Stimulated activated CD4-positive, alpha-beta T cell treated with anti-CD3 and anti-CD28 coated beads, Interleukin-15, amount 100 ng/mL, for 24 hours (primary cell): Measurements from ENCODE around the gene AMN.
"Not testable (repeated sequence)": the region's sequence is repeated elsewhere in the genome, so short reads cannot be mapped to it uniquely, and the experiment has no call there.

Experiments used
- DNase-seq: peaks from one replicate; pipeline ENCODE4 v3.0.0-alpha.2; 2020

Gene AMN

DNA sequence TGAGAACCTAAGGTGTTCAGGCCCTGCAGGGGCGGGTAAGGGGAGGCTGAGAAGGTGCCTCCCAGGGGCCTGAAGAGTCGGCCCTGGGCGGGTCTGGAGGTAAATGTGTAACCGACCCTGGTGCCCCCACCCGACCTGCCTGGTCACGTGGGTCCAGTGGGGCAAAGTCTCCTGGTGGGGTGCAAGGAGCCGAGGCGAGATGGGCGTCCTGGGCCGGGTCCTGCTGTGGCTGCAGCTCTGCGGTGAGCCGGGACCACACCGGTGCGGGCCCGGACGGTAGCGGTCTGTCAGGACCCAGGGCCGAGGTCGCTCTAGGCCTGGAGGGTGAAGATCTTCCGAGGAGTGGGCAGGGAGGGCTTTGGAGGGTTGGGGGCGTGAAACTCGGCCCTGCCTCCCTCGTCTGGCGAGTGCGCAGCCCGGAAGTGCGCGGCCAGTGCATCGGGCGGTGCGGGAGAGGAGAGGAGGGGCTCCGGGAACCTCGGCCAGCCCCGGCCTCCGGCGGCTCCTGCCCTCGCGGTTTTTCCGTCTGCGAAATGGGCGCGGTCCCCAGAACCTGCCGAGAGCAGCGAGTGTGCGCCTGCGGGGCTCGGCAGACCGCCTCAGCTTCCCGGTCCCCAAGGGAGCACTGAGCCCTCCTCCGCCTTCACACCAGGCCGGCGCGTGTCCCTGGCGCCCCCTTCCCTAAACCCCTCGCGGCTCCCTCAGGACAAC, at the start of gene AMN:
Gene AMN (plus strand): TSS at position 174 of the 711 bp plus-strand sequence. CDS start 26 bp downstream, at position 200.
- peak; percentile 47 for DNase-seq

DNA sequence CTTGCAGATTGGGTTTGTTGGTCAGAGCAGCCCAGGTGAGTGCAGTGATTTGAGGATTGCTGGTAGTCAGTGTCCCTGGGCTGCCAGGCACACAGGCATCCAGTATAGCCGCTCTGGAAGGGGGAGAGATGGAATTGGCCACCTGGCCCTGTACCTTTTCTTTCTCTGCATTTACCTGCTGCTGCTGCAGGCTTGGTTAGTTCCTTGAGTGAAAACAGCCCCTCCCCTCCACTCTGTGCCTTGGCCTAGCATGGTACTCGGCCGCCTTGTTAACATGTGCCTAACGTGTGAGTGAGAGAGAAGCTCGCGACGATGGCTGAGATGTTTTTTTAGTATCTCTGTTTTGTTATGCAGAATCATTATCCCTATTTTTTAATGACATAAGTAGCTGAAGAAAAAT, 49.3 kb upstream of the AMN start:
- DNase-seq: no peak

DNA sequence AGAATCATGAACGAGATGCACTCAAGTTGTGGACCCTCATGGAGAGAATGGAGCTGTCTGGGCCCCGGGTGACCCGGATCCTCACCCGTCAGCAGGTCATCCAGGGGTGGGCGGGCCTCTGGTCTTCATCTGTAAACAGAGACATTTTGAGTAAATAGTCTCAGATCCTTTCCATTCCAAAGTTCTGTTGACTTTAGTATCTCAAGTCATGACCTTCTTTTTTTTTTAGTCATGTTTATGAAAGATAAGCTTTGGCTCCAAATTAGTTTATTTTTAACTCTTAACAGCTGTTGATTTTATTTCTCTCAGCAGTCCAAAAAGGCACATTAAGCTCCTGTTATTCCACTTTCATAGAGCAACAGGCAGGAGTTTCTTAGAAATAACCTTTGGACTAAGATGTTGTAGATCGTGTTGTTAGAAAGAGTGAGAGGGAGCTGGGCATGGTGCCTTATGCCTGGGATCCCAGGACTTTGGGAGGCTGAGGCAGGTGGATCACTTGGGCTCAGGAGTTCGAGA, 48.9 kb upstream of the AMN start:
- no peak for DNase-seq

DNA sequence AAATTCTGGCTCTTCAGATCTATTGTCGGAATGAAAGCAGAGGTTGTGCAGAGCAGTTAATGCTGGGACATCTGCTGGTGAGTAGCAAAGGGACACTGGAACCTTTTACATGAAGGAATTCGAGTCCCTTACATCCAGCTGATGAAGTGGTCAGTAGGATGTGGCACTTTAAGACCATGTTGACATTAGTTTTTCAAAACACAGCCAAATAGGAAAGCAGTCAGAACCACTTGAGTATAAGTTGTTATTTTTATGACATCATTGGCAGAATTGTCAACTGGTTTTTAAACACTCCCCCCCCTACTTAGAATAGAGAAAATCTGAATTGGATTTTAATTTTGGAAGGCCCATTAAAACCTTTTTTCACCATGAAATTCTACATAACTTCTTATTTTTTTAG, 46.8 kb upstream of the AMN start:
- no peak for DNase-seq

DNA sequence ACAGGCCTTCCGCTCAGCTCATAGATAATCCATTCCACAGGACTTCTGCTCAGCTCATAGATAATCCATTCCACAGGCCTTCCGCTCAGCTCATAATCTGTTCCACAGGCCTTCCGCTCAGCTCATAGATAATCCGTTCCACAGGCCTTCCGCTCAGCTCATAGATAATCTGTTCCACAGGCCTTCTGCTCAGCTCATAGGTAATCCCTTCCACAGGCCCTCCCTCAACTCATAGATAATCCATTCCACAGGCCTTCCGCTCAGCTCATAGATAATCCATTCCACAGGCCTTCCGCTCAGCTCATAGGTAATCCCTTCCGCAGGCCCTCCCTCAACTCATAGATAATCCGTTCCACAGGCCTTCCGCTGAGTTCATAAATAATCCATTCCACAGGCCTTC, 45.0 kb upstream of the AMN start:
- DNase-seq: not testable (repeated sequence)

DNA sequence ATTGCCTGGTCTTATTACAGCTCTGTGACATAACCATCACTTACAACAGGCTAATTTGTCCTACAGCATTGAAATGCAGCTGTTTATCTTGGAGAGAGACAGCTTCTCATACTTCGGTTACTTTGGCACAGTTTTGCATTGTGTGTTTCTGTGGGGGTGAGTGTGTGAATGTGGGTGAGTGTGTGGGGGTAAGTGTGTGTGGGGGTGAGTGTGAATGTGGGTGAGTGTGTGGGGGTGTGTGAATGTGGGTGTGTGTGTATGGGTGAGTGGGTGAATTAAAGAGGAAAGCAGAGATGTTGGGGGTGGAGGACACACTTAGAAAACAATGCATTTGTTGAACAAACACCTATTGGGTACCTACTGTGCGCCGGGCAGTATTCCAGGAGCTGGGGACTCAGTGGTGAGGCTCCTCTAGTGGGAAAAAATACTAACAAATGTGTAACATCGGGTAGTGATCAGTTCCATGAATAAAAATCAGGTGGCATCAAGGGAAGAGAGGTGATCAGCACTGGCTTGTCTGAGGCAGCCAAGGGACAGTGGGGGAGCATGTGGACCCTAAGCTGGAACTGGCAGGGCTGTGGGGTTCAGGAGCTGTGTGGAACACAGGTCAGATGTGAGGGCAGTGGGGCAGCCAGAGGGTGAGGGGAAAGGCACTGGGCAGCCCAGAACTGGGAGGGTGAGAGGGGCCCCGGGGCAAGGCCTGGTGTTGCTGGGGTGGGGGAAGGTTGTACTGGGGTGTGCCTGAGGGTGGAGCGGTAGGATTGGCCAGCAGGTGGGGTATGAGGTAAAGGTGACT, 44.1 kb upstream of the AMN start:
- DNase-seq: no peak

DNA sequence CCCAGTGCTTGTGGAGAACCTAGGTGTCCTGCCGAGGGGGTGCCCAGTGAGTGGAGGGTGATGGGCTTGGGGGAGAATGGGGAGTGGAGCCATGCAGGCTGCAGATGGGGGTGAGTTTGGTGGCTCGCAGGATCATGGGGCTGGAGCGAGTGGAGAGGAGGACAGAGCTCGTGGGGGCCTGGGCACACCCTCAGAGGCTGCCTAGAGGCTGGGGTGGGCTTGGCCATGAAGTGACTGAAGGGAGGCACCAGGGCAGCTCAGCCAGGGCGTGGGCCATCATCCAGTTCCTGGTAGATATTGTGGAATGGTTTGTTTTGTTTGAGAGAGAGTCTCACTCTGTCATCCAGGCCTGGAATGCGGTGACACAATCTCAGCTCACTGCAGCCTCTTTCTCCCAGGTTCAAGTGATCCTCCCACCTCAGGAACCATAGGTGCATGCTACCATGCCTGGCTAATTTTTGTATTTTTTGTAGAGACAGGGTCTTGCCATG, 43.4 kb upstream of the AMN start:
- DNase-seq: no peak

DNA sequence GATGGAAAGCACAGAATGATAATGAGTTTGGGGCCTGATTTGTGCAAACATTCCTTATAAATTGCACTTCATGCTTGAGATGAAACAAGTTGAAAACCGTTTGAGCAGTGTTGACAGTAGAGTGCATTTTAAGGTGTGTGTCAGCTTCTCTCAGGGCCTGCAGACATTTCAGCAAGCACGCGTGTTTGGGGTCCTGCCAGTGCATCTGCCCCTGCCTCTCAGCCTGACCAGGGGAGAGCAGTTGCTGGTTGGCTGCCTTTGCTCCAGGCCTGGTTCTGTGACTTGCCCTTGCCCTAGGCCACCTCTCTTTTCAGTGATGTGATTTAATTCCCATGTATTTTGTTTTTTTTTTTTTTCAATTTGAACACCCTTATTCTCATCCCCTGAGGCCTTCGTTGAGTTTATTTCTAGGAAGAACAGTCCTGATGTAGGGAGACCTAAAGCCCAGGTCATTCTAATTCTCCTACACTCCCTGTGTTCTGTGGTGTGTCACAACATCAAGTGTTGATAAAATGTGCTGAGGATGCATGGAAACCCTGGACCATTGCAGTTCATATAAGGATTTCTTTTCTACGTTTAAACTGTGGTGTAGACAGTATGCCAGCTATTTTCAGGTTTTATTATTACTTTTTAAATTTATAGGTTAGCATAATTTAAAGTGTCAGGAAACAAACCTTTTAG, 40.1 kb upstream of the AMN start:
- no peak for DNase-seq

DNA sequence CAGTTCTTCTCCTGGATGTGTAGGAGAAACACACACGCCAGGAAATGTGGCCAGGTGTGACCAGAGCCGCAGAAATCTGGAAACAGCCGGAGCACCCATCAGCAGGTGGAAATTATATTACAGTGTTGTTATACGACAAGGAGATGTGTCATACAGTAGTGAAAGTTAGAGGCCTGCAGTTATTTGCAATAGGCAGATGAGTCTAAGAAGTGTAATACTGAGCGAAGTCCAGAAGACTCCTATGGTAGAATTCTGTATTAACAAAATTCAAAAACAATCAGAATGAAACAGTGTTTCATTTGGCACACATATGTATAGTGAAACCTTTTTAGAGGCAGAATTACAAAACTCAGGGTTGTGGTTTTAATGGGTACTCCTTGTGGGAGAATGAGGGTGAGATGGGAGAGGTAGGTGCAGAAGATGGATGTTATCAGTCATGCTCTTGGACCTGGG, 39.3 kb upstream of the AMN start:
- peak; percentile 29 for DNase-seq

DNA sequence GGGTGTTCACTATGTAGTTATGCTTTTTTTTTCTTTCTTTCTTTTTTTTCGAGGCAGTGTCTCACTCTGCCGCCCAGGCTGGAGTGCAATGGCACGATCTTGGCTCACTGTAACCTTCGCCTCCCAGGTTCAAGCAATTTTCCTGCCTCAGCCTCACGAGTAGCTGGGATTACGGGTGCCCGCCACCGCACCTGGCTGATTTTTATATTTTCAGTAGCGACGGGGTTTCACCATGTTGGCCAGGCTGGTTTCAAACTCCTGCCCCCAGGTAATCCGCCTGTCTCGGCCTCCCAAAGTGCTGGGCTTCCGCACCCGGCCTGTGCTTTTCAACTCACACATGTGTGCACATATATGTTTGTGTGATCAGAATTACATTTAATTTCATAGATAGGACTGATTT, 38.9 kb upstream of the AMN start:
- no peak for DNase-seq

DNA sequence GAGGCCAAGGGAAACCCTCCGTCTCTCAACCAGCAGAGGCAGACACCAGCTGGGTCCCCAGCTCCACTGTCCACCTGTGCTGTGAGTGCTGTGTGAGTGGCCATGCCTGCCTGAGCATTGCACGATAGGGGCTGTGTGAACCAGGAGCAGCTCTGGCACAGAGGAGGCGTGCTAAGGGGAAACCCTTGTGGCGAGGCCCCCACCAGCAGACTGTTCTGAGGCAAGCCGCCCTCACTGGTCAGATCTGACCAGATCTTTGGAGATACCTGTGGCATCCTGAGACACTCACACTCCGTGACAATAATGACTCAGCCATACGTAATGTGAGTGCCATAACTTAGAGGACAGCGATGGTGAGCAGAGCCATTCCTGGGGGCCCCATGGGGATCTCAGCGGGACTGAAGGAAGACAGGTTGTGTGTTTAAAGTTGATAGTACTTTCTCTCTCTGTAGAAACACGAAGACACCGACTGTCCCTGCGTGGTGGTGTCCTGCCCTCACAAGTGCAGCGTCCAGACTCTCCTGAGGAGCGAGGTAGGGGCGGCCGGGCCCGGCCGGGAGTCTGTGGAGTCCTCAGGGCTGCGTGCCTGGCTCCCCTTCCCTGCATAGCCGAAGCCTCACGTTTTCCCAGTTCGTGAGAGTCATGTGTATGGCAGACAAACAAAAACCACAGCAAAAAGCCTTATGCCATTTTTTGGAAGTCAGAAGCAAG, 36.6 kb upstream of the AMN start:
- no peak for DNase-seq

DNA sequence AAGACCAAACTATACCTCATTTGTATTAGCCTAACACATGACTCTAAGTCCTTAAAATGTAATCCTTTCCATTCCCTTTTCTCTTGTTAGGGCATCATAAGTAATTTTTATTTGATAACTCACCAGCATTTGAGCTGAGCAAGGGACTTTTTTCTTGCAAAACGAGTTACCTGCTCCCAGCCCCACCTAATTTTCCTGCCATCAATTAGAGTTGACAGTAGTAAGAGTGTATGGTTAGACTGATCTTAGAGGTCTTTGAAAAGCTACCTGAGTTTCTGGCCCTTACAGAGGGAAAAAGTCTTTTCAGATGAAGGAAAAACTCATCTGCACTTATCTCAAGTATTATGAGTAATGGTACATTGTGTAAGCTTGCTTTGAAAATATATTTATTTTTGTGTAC, 33.7 kb upstream of the AMN start:
- DNase-seq: no peak

DNA sequence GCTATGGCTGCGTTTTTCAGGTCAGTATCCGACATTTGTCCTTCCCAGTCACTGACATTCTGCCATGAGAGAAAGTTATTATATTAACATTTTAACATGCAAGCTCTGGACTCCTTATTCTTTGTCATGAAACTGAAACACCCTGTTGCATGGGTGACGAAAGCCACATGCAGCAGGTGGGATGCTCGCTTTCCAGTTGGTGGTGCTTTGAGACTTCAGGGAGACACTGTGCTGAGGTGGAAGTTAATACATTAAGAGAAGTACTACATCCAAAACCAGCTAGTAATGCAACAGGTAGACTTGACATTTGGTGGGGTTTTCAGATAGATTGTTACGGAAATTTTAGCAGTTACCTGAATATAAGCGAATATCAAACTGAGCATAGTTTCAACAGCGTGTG, 32.8 kb upstream of the AMN start:
- DNase-seq: no peak

DNA sequence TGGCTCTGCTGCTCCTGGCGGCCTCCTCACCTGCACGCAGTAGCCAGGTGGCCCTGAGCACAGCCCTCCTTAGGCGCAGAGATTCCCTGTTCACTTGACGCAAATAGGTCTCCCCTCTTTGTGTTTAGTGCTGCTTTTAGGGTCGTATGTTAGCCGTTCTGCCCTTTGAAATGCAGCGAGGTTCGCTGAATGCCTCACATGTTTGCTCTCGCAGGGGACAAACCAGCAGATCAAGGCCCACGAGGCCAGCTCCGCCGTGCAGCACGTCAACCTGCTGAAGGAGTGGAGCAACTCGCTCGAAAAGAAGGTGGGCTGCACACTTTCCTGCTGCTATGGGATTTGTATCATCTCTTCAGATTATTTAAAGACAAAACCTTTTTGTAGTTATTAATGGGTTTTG, 31.4 kb upstream of the AMN start:
- DNase-seq: no peak

DNA sequence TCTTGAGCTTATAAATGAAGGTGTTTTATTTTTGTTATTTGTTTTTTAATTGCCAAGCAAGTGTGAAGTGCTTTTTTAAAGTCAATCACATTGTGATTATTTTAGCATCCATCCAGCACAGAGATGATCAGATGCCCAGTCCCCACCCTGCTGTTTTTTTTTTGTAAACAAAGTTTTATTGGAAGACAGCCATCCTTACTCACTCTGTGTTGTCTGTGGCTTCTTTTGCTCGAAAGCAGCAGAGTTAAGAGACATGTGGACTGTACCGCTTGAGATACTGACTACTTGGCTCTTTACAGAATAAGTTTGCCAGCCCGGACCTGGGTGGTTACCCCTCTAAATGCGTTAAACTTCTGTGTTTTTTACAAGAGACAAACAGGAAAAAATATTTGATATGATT, 30.9 kb upstream of the AMN start:
- no peak for DNase-seq

DNA sequence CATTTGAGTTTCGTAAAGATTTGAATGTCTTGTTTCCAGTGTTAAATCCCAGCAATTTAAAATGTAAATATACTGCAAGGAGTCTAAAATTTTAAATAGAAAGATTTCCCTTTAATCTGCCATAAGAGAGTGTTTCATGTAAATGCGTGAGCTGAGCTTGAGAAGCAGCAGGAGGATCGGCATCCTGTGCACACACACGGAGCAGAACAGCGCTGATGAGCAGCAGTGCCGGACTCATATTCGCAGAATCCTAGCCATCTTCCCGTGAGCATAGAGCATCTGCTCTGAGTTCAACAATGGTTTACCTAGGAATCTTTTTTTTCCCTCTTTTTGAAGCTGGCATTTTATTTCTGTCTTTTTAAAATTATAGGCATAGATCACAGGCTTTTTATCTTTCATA, 29.8 kb upstream of the AMN start:
- DNase-seq: no peak

DNA sequence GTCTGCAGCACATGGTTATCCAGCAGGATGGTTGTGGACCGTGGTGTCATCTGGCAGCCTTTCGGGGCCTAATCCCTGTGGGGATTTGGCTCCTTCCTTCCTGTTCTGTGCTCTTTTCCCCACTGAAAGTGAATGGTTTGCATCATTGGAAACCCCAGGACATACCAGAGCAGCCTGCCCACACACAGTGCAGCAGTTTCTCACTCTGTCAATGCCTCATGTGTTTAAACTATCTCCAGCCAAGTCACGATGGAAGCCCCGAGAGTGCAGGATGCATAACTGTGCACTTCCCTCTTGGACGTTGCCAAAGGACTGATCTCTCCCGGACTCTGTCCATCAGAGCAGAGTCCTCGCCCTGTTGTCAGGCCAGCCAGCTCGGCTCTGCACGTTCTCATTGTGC, 29.0 kb upstream of the AMN start:
- no peak for DNase-seq

DNA sequence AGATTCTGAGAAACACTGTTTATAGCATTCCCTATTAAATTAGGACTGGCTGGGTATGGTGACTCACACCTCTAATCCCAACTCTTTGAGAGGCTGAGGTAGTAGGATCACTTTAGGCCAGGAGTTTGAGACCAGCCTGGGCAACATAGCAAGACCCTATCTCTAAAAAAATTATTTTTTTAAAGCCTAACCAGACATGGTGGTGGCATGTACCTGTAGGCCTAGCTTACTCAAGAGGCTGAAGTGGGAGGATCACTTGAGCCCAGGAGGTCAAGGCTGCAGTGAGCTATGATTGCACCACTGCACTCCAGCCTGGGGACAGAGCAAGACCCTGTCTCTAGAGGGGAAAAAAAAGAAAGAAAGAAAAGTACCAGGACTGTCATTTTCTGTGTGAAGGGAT, 25.7 kb upstream of the AMN start:
- DNase-seq: not testable (repeated sequence)

DNA sequence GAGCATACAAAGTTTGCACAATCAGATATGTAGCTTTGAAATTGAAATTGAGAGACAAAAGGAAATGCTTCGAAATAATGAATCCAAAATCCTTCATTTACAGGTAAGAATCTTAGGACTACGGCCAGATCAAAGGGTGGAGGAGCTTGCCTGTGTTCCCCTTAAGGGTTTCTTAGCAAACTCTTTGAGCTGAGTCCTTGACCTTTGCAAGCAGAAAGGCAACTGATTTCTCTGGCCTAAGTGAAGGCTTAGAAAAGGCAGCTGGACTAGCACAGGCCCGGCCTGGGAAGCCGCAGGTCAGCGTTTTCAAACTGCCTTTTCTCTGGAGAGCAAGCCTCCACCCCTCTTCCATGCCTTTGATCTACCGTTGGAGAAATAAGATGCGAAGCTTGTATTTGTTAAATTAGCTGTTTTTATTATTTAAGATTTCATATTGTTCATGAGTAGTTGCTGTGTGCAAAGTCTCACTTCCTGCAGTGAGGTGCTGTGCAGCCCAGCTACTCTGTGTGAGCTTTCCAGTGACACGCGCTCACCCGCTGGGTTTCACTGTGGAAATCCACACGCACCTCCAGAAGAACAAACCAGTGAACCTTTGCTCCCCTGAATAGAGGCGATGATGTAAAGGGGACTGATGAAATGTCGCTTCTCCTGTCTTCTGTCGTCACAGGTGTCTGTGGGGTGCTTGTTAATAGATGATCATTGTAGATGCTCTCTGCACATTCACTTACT, 25.0 kb upstream of the AMN start:
- no peak for DNase-seq

DNA sequence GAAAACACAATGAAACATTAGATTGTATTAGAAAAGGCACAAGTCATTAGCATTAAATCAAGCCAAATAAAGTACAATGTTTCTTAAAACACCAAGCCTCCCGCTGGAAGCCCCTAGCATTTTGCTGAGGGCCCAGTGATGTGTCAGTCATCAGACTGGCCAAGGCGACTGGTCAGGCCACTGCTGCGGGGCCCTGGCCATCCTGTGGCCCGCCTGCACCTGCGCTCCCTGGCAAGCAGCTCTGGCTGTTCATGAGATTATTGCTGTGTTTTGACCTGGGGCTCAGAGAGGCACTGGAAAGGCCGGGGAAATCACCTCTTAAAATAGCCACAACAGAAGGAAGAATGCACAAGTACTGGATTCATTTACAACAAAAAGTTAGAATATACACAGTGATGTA, 24.2 kb upstream of the AMN start:
- DNase-seq: no peak

DNA sequence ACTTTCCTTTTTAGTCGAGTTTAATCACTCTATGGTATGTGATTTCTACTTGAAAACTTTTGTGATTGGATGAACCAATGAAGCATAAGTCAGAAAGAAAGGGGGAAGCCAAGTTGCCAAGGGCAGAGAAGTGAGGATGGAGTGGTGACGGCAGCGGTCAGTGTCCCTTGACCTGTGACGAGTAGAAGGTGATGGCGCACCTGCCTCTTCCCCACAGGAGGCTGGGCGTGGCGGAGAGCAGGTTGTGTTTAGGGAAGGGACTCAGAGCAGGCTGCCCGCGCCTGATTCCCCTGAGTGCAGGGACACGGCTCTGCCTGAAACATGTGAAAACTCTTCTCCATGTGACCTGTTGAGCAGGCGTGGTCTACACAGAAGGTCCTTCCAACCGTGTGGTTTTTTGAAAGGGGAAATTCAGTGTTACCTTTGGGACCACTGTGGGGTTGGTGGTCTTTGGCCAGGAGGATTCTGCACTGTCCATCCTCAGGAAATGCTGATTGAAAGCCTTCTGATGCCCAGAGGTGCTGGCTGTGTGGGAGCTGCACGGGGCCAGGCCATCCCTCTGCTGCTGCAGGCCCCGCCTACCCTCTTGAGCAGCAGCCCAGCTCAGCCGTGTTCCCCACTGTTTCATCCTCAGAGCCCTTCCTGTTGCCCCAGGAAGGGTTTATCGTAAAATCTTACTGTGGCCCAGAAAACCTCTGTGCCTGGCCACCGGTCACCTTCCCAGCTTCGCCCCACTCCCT, 23.5 kb upstream of the AMN start:
- no peak for DNase-seq
